Left renal pelvis (tissue), 4 donors: ENCODE data around the gene WWC2. TPM values are rescaled to one million over a fixed set of nuclear protein-coding genes. Genes with fewer than 3 reads are reported as not detected.
"Not testable (repeated sequence)": the region's sequence is repeated elsewhere in the genome, so short reads cannot be mapped to it uniquely, and the experiment has no call there.

ENCODE experiments used
- DNase-seq, 4 donors: peaks; one replicate each; pipeline ENCODE4 v3.0.0-alpha.2; 2013; ENCODE audit warnings: low read depth in 4 of 4, low spot score in 3 of 4
- polyA plus RNA-seq, 4 donors: library from polyadenylated mRNA; unstranded; fragments of 120-200 nt; gene quantifications; one replicate each; pipeline ENCODE4 v1.2.1, GENCODE V29; 2013; ENCODE audit not compliant: insufficient read length in 4 of 4

WWC2 gene
- polyA plus RNA-seq, 4 donors, result 40.0 to 60.5 (median 59.1) TPM

- no peak for DNase-seq
These were observed 41.0 kb downstream of the WWC2 start for GRCh38 chr4:183139972-183140570.

- DNase-seq, result no peak
These were observed 41.9 kb downstream of the WWC2 start for GRCh38 chr4:183140911-183141320.

GRCh38 chr4:183141997-183142396 is 42.9 kb downstream of the WWC2 start:
- DNase-seq, result no peak

GRCh38 chr4:183142571-183143550 is 43.8 kb downstream of the WWC2 start:
- no peak for DNase-seq

- no peak for DNase-seq
These were observed 45.7 kb downstream of the WWC2 start for GRCh38 chr4:183144787-183145186.

- DNase-seq, result no peak
These were observed 46.7 kb downstream of the WWC2 start for GRCh38 chr4:183145773-183146172.

GRCh38 chr4:183146478-183146877 is 47.4 kb downstream of the WWC2 start:
- DNase-seq, result no peak

GRCh38 chr4:183147196-183147595 is 48.1 kb downstream of the WWC2 start:
- no peak for DNase-seq

GRCh38 chr4:183147983-183148382 is 48.9 kb downstream of the WWC2 start:
- no peak for DNase-seq

- DNase-seq, result no peak
These were observed 50.8 kb downstream of the WWC2 start for GRCh38 chr4:183149616-183150539.

- DNase-seq, result not testable (repeated sequence)
These were observed 51.6 kb downstream of the WWC2 start for GRCh38 chr4:183150664-183151063.

GRCh38 chr4:183152232-183152631 is 53.2 kb downstream of the WWC2 start:
- DNase-seq, result not testable (repeated sequence)

- no peak for DNase-seq
These were observed 54.3 kb downstream of the WWC2 start for GRCh38 chr4:183153190-183153916.

GRCh38 chr4:183154701-183155391 is 55.8 kb downstream of the WWC2 start:
- no peak for DNase-seq

- no peak for DNase-seq
These were observed 56.6 kb downstream of the WWC2 start for GRCh38 chr4:183155450-183156184.

- DNase-seq, result no peak
These were observed 58.2 kb downstream of the WWC2 start for GRCh38 chr4:183157215-183157614.

- no peak for DNase-seq
These were observed 59.0 kb downstream of the WWC2 start for GRCh38 chr4:183158062-183158461.

GRCh38 chr4:183161630-183162029 is 62.6 kb downstream of the WWC2 start:
- no peak for DNase-seq

GRCh38 chr4:183163135-183163534 is 64.1 kb downstream of the WWC2 start:
- DNase-seq, result no peak
